Peyer's patch (tissue), 4 donors: ENCODE results near the gene MAX.

Source experiments
- POLR2A ChIP-seq, 2 donors: fragments of 450-650 bp; IDR thresholded peaks; one replicate each; pipeline ENCODE4 v1.5.1; 2017; ENCODE audit warnings: antibody characterized with exemption in 2 of 2, mild to moderate bottlenecking in 2 of 2, moderate library complexity in 2 of 2
- TF ChIP-seq, protein P1 (sequence below), 6 experiments: fragments of 450-650 bp in 4 of 6; fragments of 200-600 bp in 2 of 6; sonication (generic) in 1 of 6; IDR thresholded peaks; one replicate each; pipeline ENCODE4 v1.5.1; 2017 to 2019; ENCODE audit warnings: antibody characterized with exemption in 6 of 6, mild to moderate bottlenecking in 3 of 6, moderate library complexity in 1 of 6

DNA sequence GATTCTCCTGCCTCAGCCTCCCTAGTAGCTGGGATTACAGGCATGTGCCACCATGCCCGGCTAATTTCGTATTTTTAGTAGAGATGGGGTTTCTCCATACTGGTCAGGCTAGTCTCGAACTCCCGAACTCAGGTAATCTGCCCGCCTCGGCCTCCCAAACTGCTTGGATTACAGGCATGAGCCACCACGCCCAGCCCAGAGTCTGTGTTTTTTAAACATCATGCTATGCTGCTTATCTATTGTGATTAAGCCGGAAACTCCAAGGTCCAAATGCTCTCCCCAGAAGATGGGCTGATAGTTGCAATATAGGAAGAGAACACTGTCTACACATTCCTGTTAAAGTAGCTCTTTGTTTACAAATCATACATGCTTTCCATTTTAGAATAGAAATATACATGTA is 30.5 kb upstream of the MAX start:
- TF ChIP-seq, protein P1, sequence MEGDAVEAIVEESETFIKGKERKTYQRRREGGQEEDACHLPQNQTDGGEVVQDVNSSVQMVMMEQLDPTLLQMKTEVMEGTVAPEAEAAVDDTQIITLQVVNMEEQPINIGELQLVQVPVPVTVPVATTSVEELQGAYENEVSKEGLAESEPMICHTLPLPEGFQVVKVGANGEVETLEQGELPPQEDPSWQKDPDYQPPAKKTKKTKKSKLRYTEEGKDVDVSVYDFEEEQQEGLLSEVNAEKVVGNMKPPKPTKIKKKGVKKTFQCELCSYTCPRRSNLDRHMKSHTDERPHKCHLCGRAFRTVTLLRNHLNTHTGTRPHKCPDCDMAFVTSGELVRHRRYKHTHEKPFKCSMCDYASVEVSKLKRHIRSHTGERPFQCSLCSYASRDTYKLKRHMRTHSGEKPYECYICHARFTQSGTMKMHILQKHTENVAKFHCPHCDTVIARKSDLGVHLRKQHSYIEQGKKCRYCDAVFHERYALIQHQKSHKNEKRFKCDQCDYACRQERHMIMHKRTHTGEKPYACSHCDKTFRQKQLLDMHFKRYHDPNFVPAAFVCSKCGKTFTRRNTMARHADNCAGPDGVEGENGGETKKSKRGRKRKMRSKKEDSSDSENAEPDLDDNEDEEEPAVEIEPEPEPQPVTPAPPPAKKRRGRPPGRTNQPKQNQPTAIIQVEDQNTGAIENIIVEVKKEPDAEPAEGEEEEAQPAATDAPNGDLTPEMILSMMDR (IDR thresholded peaks at IDR 0.05) = no peak
- TF ChIP-seq POLR2A (IDR thresholded peaks at IDR 0.05) = no peak
